Measurements from ENCODE around the gene FA2H.
A peak's percentile ranks its signal among the peaks of the same experiment; 100 is the strongest.

FA2H gene

GRCh38 chr16:74699666-74700065, 75.0 kb downstream of the FA2H start:
- no peak overlapping the region for H3K9ac ChIP-seq (ENCODE audit: low read length)
- TF ChIP-seq EZH2phosphoT487 (conservative IDR thresholded peaks at IDR 0.05; ENCODE audit: low read length) (no peak), CTCF (IDR thresholded peaks at IDR 0.05; ENCODE audit: insufficient read depth, low read length, poor library complexity, severe bottlenecking) (no peak)
- no peak overlapping the region for H2AFZ ChIP-seq (ENCODE audit: low read depth, low read length, severe bottlenecking)
- no peak overlapping the region for H3K27ac ChIP-seq (ENCODE audit: low read depth, low read length)
- H3K9me3 ChIP-seq (ENCODE audit: insufficient read depth, low read length), result no peaks in the 10 kb centered on the region
- H3K4me3 ChIP-seq (ENCODE audit: insufficient read depth, low read length, poor library complexity, severe bottlenecking), result peak overlapping the region; percentile 32
- H3K36me3 ChIP-seq (ENCODE audit: low read length), result no peaks in the 10 kb centered on the region
- H3K4me2 ChIP-seq (ENCODE audit: low read depth, low read length, poor library complexity, severe bottlenecking), result peak overlapping the region; percentile 51
- H3K9me2 ChIP-seq (replicated peaks; ENCODE audit: insufficient read depth, low read length), result no peaks in the 10 kb centered on the region
- no peaks in the 10 kb centered on the region for H3K27me3 ChIP-seq (ENCODE audit: low read length)
- H3K79me2 ChIP-seq (ENCODE audit: insufficient read depth, low read length), result no peaks in the 10 kb centered on the region
- 0 out of 2 replicates have a peak, but pooled peaks cover 9% of the 10 kb centered on the region for H3F3A ChIP-seq (ENCODE audit: insufficient read depth)
- H4K20me1 ChIP-seq (ENCODE audit: low read depth, low read length), result no peaks in the 10 kb centered on the region

- Histone ChIP-seq H4K20me1 (ENCODE audit: low read depth, low read length) (no peaks in the 10 kb centered on the region), H3K79me2 (ENCODE audit: insufficient read depth, low read length) (no peaks in the 10 kb centered on the region), H3K4me3 (ENCODE audit: insufficient read depth, low read length, poor library complexity, severe bottlenecking) (no peak overlapping the region), H3K27me3 (ENCODE audit: low read length) (no peaks in the 10 kb centered on the region), H3K27ac (ENCODE audit: low read depth, low read length) (no peak overlapping the region), H3K36me3 (ENCODE audit: low read length) (no peaks in the 10 kb centered on the region), H3K9ac (ENCODE audit: low read length) (no peak overlapping the region), H3K4me2 (ENCODE audit: low read depth, low read length, poor library complexity, severe bottlenecking) (no peak overlapping the region), H2AFZ (ENCODE audit: low read depth, low read length, severe bottlenecking) (no peak overlapping the region), H3K9me3 (ENCODE audit: insufficient read depth, low read length) (no peaks in the 10 kb centered on the region), H3F3A (ENCODE audit: insufficient read depth) (0 out of 2 replicates have a peak, but pooled peaks cover 9% of the 10 kb centered on the region), H3K9me2 (replicated peaks; ENCODE audit: insufficient read depth, low read length) (no peaks in the 10 kb centered on the region)
- no peak for TF ChIP-seq EZH2phosphoT487 (conservative IDR thresholded peaks at IDR 0.05; ENCODE audit: low read length)
Observed at GRCh38 chr16:74698222-74698621, 76.4 kb downstream of the FA2H start.

- 0 out of 2 replicates have a peak, but pooled peaks cover 5% of the 10 kb centered on the region for H3F3A ChIP-seq (ENCODE audit: insufficient read depth)
- H3K9ac ChIP-seq (ENCODE audit: low read length), result peak overlapping the region; percentile 23; the same call in 1 of the 2 replicates
- peak overlapping the region; percentile 39 for H3K4me3 ChIP-seq (ENCODE audit: insufficient read depth, low read length, poor library complexity, severe bottlenecking)
- no peak overlapping the region for H3K27ac ChIP-seq (ENCODE audit: low read depth, low read length)
- no peaks in the 10 kb centered on the region for H4K20me1 ChIP-seq (ENCODE audit: low read depth, low read length)
- no peak for TF ChIP-seq CTCF (IDR thresholded peaks at IDR 0.05; ENCODE audit: insufficient read depth, low read length, poor library complexity, severe bottlenecking)
- no peak for TF ChIP-seq EZH2phosphoT487 (conservative IDR thresholded peaks at IDR 0.05; ENCODE audit: low read length)
- H3K9me3 ChIP-seq (ENCODE audit: insufficient read depth, low read length), result no peaks in the 10 kb centered on the region
- no peaks in the 10 kb centered on the region for H3K9me2 ChIP-seq (replicated peaks; ENCODE audit: insufficient read depth, low read length)
- peak overlapping the region; percentile 88 for H2AFZ ChIP-seq (ENCODE audit: low read depth, low read length, severe bottlenecking)
- no peaks in the 10 kb centered on the region for H3K36me3 ChIP-seq (ENCODE audit: low read length)
- peak overlapping the region; percentile 65 for H3K4me2 ChIP-seq (ENCODE audit: low read depth, low read length, poor library complexity, severe bottlenecking)
- H3K79me2 ChIP-seq (ENCODE audit: insufficient read depth, low read length), result no peaks in the 10 kb centered on the region
- H3K27me3 ChIP-seq (ENCODE audit: low read length), result no peaks in the 10 kb centered on the region
Observed at GRCh38 chr16:74695450-74696422, 78.9 kb downstream of the FA2H start.
